GM12891 (cell line): Measurements from ENCODE around the gene MUTYH.

Experiments used
- POLR2A ChIP-seq: IDR thresholded peaks from 2 replicates; pipeline ENCODE4 v1.6.1; 2011; ENCODE audit warnings: low read depth, low read length, control low read depth
- TAF1 ChIP-seq: IDR thresholded peaks from 2 replicates; pipeline ENCODE4 v1.6.1; 2011; ENCODE audit warnings: low read depth, low read length, control low read depth

DNA sequence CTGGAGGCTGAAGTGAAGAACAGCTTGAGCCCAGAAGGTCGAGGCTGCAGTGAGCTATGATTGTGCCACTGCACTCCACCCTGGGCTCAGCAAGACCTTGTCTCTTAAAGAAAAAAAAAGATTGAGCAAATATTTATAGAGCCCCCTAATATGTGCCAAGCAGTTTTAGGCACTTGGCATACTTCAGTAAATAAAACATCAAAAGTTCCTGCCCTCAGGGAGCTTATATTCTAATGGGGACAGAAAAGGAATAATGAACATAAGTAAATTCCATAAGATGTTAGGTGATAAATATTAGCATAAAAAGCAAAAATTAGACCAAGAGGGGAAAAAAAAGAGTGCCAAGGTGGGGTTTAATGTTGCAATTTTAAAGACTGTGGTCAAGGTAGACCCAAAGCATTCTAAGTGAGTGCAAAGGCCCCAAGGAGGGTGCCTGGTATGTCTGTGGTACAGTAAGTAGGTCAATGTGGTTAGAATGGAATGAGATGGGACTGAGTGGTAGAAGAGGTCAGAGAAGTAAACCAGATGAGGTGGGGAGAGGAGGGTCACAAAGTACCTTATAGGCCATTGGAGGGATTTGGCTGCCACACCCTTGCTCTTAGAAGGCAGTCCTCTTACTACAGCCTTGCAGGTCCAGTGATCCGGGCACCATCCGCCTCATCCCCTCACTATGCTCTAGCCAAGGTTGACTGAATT is 2.5 kb downstream of the MUTYH start:
- TF ChIP-seq TAF1, result no peak
- no peak for TF ChIP-seq POLR2A
